Thyroid gland (tissue), 4 donors: ENCODE data around the gene KCNH5. TPM values are rescaled to one million over a fixed set of nuclear protein-coding genes. Genes with fewer than 3 reads are reported as not detected.

Experiments
- DNase-seq, 2 donors: peaks; one replicate each; pipeline ENCODE4 v3.0.0-alpha.2; 2019
- H3K27ac ChIP-seq, 3 donors: fragments of 200-600 bp; sonication (generic); 1 replicate in 2 of 3; 2 replicates in 1 of 3; pipeline ENCODE4 v1.5.1; 2016 to 2019; ENCODE audit warnings: mild to moderate bottlenecking in 1 of 3, moderate library complexity in 1 of 3
- H3K27me3 ChIP-seq: fragments of 200-600 bp; sonication (generic); one replicate; pipeline ENCODE4 v1.5.1; 2019
- H3K36me3 ChIP-seq, 2 donors: fragments of 200-600 bp; sonication (generic); one replicate each; pipeline ENCODE4 v1.5.1; 2016 to 2019
- H3K4me1 ChIP-seq, 2 donors: fragments of 200-600 bp; sonication (generic); one replicate each; pipeline ENCODE4 v1.5.1; 2017 to 2019
- H3K4me3 ChIP-seq, 3 donors: fragments of 200-600 bp; sonication (generic); replicated peaks in 1 of 3; 1 replicate in 2 of 3; 2 replicates in 1 of 3; pipeline ENCODE4 v1.5.1; 2016; ENCODE audit warnings: mild to moderate bottlenecking in 1 of 3
- H3K9me3 ChIP-seq: fragments of 200-600 bp; sonication (generic); one replicate; pipeline ENCODE4 v1.5.1; 2017
- POLR2A ChIP-seq, 2 donors: fragments of 450-650 bp; IDR thresholded peaks; one replicate each; pipeline ENCODE4 v1.6.1; 2017; ENCODE audit warnings: antibody characterized with exemption in 2 of 2, mild to moderate bottlenecking in 2 of 2, moderate library complexity in 1 of 2
- WGBS, 2 donors: methylation state at CpG; one replicate each; pipeline ENCODE4 v1.1.5; 2017; 5-methylcytosine and 5-hydroxymethylcytosine counted together
- intact Hi-C: fragments of 100-400 bp; cut with DNase I; formaldehyde crosslinking; loops from one replicate; pipeline ENCODE4 v1.15.1; 2023
- total RNA-seq, 4 donors: library from RNA; depleted of rRNA; stranded (reverse); fragments of >200 nt; gene quantifications; one replicate each; pipeline ENCODE4 v1.2.3, GENCODE V29; 2016
- TF ChIP-seq, protein P1 (sequence below), 6 experiments: fragments of 200-600 bp in 3 of 6; fragments of 450-650 bp in 3 of 6; sonication (generic) in 3 of 6; IDR thresholded peaks; one replicate each; pipeline ENCODE4 v1.5.1; 2016 to 2019; ENCODE audit warnings: antibody characterized with exemption in 6 of 6, mild to moderate bottlenecking in 2 of 6, inconsistent platforms in 1 of 6, moderate library complexity in 1 of 6

The KCNH5 gene
- total RNA-seq, 4 donors from 2014 or later: not detected

DNA sequence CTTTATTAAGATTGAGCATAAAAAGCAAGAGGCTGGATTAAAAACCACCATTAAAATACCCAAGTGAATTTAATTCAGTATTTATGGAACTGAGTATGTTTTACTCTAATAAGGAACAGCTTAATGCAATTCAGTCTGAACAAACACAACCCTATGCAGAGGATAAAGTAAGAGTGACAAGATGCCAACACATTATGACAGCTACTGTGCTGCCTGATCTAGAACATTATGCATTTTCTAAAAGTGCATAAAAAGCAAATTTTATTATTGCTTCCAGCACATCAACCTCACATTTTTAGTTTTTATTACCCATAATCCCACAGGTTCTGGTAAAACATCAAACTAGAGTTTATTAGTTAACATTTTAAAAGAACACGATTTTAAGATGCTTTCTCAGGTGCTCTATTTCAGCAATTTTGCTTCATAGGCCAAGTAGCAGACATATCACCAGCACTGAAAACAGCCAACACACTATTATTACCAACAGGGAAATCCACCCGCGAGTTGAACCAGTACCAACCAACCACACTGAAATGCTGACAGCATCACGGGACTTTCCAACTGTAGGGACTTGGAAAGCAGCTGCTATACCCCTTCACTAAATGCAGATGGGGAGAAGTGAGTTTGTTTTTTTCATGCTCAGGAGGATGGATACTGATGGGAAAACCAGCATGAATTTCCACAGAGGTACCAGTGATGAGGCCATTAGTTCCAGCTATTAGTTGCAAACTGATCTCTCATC lies 372.1 kb downstream of the KCNH5 start:
- no peaks in the 10 kb centered on the region for H3K27me3 ChIP-seq
- no peak for TF ChIP-seq POLR2A (IDR thresholded peaks at IDR 0.05)
- TF ChIP-seq, protein P1, sequence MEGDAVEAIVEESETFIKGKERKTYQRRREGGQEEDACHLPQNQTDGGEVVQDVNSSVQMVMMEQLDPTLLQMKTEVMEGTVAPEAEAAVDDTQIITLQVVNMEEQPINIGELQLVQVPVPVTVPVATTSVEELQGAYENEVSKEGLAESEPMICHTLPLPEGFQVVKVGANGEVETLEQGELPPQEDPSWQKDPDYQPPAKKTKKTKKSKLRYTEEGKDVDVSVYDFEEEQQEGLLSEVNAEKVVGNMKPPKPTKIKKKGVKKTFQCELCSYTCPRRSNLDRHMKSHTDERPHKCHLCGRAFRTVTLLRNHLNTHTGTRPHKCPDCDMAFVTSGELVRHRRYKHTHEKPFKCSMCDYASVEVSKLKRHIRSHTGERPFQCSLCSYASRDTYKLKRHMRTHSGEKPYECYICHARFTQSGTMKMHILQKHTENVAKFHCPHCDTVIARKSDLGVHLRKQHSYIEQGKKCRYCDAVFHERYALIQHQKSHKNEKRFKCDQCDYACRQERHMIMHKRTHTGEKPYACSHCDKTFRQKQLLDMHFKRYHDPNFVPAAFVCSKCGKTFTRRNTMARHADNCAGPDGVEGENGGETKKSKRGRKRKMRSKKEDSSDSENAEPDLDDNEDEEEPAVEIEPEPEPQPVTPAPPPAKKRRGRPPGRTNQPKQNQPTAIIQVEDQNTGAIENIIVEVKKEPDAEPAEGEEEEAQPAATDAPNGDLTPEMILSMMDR (IDR thresholded peaks at IDR 0.05): no peak
- no peak overlapping the region for H3K4me3 ChIP-seq
- intact Hi-C loops: no loop called here
- DNase-seq: no peak
- H3K36me3 ChIP-seq: no peaks in the 10 kb centered on the region
- WGBS, 2 donors: 90 to 95% methylated on average over 4 of the region's 4 CpGs
- H3K4me1 ChIP-seq: no peaks in the 10 kb centered on the region
- no peaks in the 10 kb centered on the region for H3K9me3 ChIP-seq
- H3K27ac ChIP-seq: no peak overlapping the region

DNA sequence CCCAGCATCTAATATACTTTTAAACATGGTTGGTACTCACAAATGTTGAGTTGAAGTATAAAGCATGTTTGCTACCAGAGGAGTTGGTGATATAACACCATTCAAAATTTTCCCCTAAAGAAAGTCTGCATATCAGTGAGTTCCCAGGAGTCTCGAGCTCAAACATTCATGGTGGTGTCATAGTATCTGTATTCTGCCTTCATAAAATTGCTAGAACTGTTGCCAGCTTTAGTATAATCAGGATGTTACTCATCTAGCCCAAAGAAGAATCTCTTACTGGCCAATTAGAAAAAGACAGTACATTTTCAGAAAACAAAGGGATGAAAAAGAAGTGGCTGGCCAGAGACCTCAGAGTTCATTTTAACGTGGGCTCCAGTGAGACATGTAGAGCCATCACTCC lies 374.7 kb downstream of the KCNH5 start:
- H3K36me3 ChIP-seq: no peaks in the 10 kb centered on the region
- no peak overlapping the region for H3K27ac ChIP-seq
- no peaks in the 10 kb centered on the region for H3K27me3 ChIP-seq
- no peak for DNase-seq
- intact Hi-C loops: no loop called here
- WGBS, 2 donors: 65 to 70% methylated on average over 2 of the region's 2 CpGs
- TF ChIP-seq, protein P1 (IDR thresholded peaks at IDR 0.05): no peak
- no peak for TF ChIP-seq POLR2A (IDR thresholded peaks at IDR 0.05)
- no peaks in the 10 kb centered on the region for H3K4me1 ChIP-seq
- H3K9me3 ChIP-seq: no peaks in the 10 kb centered on the region
- no peak overlapping the region for H3K4me3 ChIP-seq

DNA sequence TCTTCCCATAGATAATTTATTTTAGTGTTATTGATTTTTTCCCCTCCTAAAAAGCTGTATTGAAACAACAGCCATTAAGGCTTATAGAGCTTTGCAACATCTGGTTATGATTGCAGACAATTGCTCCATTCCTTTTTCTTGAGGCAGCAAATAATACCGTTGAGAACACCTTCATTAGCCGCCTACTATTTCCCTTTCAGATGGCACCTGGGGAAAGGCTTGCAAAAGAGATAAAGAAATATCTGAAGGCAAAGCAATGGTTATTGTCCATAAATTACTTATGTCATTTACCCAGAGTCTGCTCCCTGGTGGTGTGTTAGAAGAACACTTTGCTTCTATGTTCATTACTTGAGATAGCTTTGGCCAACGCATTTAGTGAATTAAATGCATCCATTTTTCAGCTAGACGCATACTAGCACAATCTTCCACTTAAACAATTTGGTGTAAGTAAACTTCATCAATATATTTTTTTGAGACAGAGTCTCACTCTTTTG lies 377.8 kb downstream of the KCNH5 start:
- Histone ChIP-seq H3K36me3 (no peaks in the 10 kb centered on the region), H3K9me3 (no peaks in the 10 kb centered on the region), H3K4me3 (no peak overlapping the region), H3K27me3 (no peaks in the 10 kb centered on the region), H3K4me1 (no peaks in the 10 kb centered on the region), H3K27ac (no peak overlapping the region)
- WGBS, 2 donors: 90 to 91% methylated on average over 4 of the region's 4 CpGs
- no peak for DNase-seq
- TF ChIP-seq, protein P1 (IDR thresholded peaks at IDR 0.05): no peak
- TF ChIP-seq POLR2A (IDR thresholded peaks at IDR 0.05): no peak
- intact Hi-C loops: no loop called here

DNA sequence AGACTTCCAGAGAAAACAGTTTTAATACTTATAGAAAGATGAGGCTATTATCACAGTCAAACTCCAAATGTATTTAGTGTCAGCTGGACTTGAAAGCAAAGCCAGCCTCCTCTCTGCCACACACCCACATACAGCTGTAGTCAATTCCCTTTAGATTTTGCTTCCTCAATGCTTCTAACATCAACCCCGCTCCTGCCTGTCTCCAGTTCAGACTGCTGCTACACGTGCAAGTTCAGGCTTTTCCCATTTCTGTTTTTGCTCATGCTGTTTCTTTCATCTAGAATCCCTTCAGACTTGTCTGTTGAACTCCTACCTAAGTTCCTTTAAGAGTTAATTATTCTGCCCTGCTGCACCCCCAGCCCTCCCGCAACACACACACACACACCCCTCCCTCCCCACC lies 380.0 kb downstream of the KCNH5 start:
- Histone ChIP-seq H3K4me3 (no peak overlapping the region), H3K4me1 (no peaks in the 10 kb centered on the region), H3K36me3 (no peaks in the 10 kb centered on the region), H3K9me3 (no peaks in the 10 kb centered on the region), H3K27me3 (no peaks in the 10 kb centered on the region), H3K27ac (no peak overlapping the region)
- no peak for TF ChIP-seq POLR2A (IDR thresholded peaks at IDR 0.05)
- TF ChIP-seq, protein P1 (IDR thresholded peaks at IDR 0.05): no peak
- intact Hi-C loops: no loop called here
- WGBS, 2 donors: 29 to 46% methylated on average over 3 of the region's 3 CpGs
- no peak for DNase-seq

DNA sequence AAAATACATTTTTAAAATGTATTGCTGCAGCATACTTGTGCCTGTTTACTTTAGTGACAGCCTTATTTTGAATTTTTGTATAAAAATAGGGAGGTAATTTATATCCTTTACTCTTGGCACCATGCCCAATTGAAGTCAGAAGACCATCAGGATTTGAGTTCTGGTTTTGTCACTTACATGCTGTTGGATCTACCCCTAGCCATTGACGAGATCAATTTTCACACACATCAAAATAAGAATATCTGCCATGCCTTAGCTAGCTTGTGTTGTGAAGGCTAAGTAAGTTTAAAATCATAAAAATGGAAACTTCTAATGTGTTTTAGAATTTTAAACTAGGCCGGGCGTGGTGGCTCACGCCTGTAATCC lies 381.8 kb downstream of the KCNH5 start:
- no peak overlapping the region for H3K4me3 ChIP-seq
- no peak overlapping the region for H3K27ac ChIP-seq
- TF ChIP-seq POLR2A (IDR thresholded peaks at IDR 0.05): no peak
- TF ChIP-seq, protein P1 (IDR thresholded peaks at IDR 0.05): no peak
- no peaks in the 10 kb centered on the region for H3K9me3 ChIP-seq
- WGBS, 2 donors: 63 to 73% methylated on average over 4 of the region's 4 CpGs
- H3K27me3 ChIP-seq: no peaks in the 10 kb centered on the region
- H3K4me1 ChIP-seq: no peaks in the 10 kb centered on the region
- intact Hi-C loops: no loop called here
- no peak for DNase-seq
- H3K36me3 ChIP-seq: no peaks in the 10 kb centered on the region
